RWPE1 (cell line): ENCODE data around the gene SPATA33.

Experiments used
- CTCF ChIA-PET: fragments of 350-600 bp; sonication (Branson Sonifier 250); formaldehyde crosslinking; extraction: SDS; loops from one replicate; lab custom pipeline; 2021; lab: Yijun Ruan, JAX
- POLR2A ChIA-PET: fragments of 400-600 bp; formaldehyde crosslinking; extraction: SDS; loops from one replicate; lab custom pipeline; 2020; ENCODE audit warnings: antibody characterized with exemption; ENCODE audit not compliant: low non-redundant PET; lab: Yijun Ruan, JAX
- DNase-seq: peaks from one replicate; pipeline ENCODE4 v3.0.0; 2012; ENCODE audit warnings: low spot score
- H3K27ac ChIP-seq: fragments of 450-650 bp; 2 replicates; pipeline ENCODE4 v1.5.1; 2017
- TF ChIP-seq, protein P1 (sequence below): fragments of 450-650 bp; conservative IDR thresholded peaks from 2 replicates; pipeline ENCODE4 v1.5.1; 2017; ENCODE audit warnings: low read depth, mild to moderate bottlenecking

The SPATA33 gene

DNA sequence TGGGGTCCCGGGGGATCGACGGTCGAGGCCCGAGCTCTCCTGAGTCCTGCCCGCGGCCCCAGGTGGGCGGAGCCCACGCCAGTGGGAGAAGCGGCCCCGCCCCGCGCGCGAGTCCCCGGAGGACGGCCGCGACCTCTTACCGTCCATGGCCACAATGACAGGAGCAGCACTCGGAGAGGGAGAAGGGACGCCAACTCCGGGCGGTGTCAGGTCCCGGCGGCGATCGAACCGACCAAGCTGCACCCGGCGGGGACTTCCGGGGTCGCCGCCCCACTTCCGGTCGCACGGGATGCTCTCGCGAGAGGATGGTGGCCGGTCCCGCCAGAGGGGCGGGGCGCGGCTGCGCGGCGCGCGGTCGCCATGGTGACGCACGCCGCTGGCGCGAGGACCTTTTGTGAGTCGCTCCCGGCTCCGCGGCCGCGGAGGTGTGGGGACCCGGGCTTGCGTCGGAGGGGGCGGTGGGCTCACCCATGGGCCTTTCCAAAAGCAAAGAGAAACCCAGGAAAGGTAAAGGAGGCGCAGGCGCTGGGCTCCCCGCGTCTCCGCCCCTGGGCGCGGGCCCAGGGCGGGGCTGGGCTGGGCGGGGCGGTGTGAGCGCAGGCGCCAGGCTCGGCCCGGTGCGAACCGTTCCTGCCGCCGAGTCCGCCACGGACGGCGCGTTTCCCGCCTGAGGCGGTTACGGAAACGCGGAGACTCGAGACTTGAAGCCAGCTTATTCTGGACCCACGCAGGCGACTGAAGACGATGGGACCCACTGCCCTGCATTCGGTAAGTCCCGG lies at the start of gene SPATA33, which contains the start of gene CHMP1A:
SPATA33 (plus strand) TSS at position 395 of the 779 bp plus-strand sequence; CDS start at position 471, 76 bp downstream.
CHMP1A (minus strand) TSS at position 267 of the 779 bp plus-strand sequence; CDS start at position 147, 120 bp downstream.
- TF ChIP-seq, protein P1, sequence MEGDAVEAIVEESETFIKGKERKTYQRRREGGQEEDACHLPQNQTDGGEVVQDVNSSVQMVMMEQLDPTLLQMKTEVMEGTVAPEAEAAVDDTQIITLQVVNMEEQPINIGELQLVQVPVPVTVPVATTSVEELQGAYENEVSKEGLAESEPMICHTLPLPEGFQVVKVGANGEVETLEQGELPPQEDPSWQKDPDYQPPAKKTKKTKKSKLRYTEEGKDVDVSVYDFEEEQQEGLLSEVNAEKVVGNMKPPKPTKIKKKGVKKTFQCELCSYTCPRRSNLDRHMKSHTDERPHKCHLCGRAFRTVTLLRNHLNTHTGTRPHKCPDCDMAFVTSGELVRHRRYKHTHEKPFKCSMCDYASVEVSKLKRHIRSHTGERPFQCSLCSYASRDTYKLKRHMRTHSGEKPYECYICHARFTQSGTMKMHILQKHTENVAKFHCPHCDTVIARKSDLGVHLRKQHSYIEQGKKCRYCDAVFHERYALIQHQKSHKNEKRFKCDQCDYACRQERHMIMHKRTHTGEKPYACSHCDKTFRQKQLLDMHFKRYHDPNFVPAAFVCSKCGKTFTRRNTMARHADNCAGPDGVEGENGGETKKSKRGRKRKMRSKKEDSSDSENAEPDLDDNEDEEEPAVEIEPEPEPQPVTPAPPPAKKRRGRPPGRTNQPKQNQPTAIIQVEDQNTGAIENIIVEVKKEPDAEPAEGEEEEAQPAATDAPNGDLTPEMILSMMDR = no peak
- ChIA-PET POLR2A (interaction anchor here (0.6 kb wide), 1 partner anchor 57 kb away, joined by 4 read pairs; no protein-coding TSS in a partner anchor), CTCF (interaction anchor here (0.7 to 1.0 kb wide), 3 partner anchors 42 to 82 kb away, joined by 3 to 5 read pairs (median 3); partner anchors contain the start of gene CPNE7)
- peak within 1 kb of the TSS; percentile 91 for H3K27ac ChIP-seq
- peak; percentile 96 for DNase-seq

DNA sequence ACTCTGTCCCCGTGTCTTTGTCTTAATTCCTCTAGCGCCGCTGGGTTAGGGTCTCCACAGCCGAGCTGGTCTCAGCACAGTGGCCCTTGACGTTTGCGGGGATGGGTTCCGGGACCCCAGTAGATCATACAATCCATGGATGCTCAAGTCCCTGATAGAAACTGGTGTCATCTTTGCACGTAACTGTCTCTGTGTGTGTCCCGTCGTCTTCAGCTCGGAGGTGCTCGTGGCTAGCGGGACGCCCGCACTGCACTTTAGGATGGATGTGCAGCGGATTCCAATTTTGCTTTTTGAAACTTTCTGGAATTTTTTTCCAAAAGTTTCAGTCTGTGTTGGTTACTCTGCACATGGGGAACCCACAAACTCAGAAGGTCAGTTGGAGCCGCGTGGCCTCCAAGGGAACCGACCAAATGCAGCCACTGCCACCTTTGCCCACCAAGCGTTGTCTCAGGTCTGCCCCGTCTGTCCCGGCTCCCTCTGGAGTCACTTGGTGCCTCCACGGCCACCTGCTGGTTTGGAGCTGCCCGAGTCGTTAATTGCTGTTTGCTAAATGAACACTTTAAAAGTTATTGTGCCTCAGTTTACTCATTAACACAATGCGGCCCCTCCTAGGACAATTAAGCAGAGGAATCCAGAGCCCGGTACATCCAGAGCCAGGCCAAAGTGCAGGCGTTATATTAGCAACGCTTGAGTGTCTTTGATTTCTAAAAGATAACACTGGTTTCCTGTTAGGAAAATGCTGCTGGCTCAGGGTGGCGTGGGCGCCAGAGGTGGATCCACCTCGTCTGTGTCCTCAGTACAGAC lies 49.5 kb upstream of the SPATA33 start:
- H3K27ac ChIP-seq = no peak overlapping the region
- CTCF ChIA-PET = interaction anchor here (0.6 to 1.0 kb wide), 3 partner anchors 44 to 675 kb away, joined by 3 read pairs; no protein-coding TSS in a partner anchor

DNA sequence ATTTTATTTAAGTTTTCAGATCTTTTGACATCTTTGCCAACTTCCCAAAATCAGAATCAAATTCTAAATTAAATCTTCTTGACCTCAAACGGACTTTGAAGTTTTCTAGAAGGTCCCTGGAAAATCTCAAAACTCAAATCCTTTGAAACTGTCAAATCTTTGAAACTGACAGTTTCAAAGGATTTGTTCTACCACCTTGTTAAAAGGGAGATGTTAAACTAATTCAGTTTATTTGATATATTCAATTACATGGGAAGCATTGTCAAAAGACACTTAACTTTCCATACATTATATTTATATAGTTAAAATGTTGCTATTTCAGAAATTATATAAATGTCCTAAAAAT lies 47.6 kb upstream of the SPATA33 start:
- no peak for DNase-seq
- TF ChIP-seq, protein P1 = no peak
- H3K27ac ChIP-seq = no peak overlapping the region
- ChIA-PET POLR2A (no interaction called here), CTCF (interaction anchor here (0.6 kb wide), 1 partner anchor 20 kb away, joined by 8 read pairs; no protein-coding TSS in a partner anchor)

More for the DNA sequence above, 49.5 kb upstream of the SPATA33 start:
- DNase-seq = no peak
- POLR2A ChIA-PET = no interaction called here
- TF ChIP-seq, protein P1 = no peak

DNA sequence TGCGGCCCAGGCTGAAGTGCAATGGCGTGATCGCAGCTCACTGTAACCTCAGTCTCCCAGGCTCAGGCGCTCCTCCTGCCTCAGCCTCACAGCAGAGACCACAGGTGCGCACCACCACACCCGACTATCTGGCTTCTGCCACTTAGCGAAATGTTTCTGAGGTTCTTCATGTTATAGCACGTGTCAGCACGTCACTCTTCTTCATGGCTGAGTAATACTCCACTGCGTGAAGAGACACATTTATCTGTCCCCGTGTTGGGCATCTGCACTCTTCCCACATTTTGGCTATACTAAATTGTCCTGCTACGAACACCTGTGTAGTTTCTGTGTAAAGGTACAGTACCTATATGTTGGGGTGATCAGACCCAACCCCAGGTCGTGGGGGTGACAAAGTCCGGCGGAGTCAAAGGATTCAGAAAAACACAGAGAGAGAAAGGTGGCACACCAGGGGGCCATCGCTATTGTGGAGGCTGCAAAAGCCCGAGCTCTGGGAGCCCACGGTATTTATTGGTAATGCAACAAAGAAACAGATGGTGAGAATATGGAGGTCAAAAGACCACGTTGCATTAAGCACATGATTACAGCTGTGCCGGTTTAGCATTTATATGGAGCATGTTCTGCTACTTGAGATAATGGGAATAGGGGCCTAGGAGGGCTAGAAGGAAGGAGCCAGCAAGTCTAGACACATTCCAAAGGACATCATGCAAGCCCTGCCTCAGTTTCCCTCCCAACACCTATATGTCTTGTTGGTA lies 45.0 kb upstream of the SPATA33 start:
- TF ChIP-seq, protein P1 = no peak
- H3K27ac ChIP-seq = no peak overlapping the region
- POLR2A ChIA-PET = no interaction called here
- CTCF ChIA-PET = no interaction called here
- DNase-seq = no peak

DNA sequence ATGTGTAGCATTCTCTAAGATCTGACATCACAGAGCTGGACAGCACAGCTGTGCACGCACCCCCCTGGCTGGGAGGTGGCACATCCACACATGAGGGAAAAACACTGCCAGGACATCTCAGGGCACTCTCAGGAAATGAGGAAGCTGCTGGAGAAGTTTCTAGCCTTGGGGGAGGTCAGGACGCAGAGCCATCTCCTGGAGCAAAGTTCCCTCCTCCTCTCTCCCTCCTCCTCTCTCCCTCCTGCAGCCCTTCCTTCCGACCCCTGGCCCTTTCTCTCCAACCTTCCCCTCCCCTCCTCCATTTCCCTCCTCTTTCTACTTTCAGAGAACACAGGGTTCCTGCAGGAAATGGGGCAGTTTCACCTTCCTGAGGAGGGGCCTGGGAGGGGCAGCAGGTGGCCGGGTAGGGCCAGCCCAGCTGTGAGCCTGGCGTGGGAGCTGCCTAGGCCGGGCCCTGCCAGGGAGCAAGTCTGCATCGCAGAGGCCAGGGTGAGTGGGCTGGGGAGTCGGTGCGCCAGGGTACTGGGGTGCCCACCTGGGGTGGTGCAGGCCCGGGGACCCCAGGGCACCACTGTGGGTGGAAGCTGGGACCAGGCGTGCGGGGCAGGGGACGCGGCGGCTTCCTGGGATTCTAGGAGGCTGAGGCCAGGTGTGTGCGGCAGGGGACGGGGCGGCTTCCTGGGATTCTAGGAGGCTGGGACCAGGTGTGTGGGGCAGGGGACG lies 44.2 kb upstream of the SPATA33 start, which contains the start of gene DPEP1:
DPEP1 (plus strand) TSS at position 412 of the 723 bp plus-strand sequence. CDS start 16,769 bp downstream, outside the sequence.
- TF ChIP-seq, protein P1 = no peak
- no peak within 1 kb of the TSS for H3K27ac ChIP-seq
- CTCF ChIA-PET = interaction anchor here (0.7 kb wide), 1 partner anchor 214 kb away, joined by 5 read pairs; no protein-coding TSS in a partner anchor
- DNase-seq = no peak
- POLR2A ChIA-PET = no interaction called here
